ENCODE results near the gene CLCNKB. TPM values are rescaled to one million over a fixed set of nuclear protein-coding genes. Genes with fewer than 3 reads are reported as not detected.
A peak's percentile ranks its signal among the peaks of the same experiment; 100 is the strongest.

The CLCNKB gene
- total and polyA plus RNA-seq, 11 donors: 0.50 to 2.7 (median 1.5) TPM

GRCh38 chr1:16092923-16093511 lies 49.4 kb downstream of the CLCNKB start:
- ATAC-seq: no peak
- H3K4me1 ChIP-seq: peaks cover 0 to 13% (median 8%) of the 10 kb centered on the region in 12 donors
- H3K36me3 ChIP-seq: no peaks in the 10 kb centered on the region
- no peaks in the 10 kb centered on the region for H3K9me3 ChIP-seq
- no peaks in the 10 kb centered on the region for H3K27me3 ChIP-seq
- no peak for DNase-seq
- TF ChIP-seq CTCF (IDR thresholded peaks at IDR 0.05) (no peak), POLR2A (IDR thresholded peaks at IDR 0.05) (no peak)
- H3K4me3 ChIP-seq: no peak overlapping the region
- H3K27ac ChIP-seq: no peak overlapping the region
- intact Hi-C loops (cut with DNase I): loop anchor here in 1 of 10 donors (5.0 kb wide), 1 partner anchor 34 kb away; no protein-coding TSS in a partner anchor
- 91 to 97% (median 95%) methylated on average over 9 of the region's 9 CpGs for WGBS, 4 donors

GRCh38 chr1:16093611-16094010 lies 50.0 kb downstream of the CLCNKB start:
- no peak overlapping the region for H3K4me3 ChIP-seq
- H3K9me3 ChIP-seq: no peaks in the 10 kb centered on the region
- H3K27ac ChIP-seq: no peak overlapping the region
- intact Hi-C loops (cut with DNase I): loop anchor here in 1 of 10 donors (5.0 kb wide), 1 partner anchor 34 kb away; no protein-coding TSS in a partner anchor
- peaks cover 0 to 7% (median 3%) of the 10 kb centered on the region in 12 donors for H3K4me1 ChIP-seq
- no peak for ATAC-seq
- no peaks in the 10 kb centered on the region for H3K27me3 ChIP-seq
- 81 to 85% (median 83%) methylated on average over 9 of the region's 9 CpGs for WGBS, 4 donors
- no peak for DNase-seq
- no peaks in the 10 kb centered on the region for H3K36me3 ChIP-seq
- TF ChIP-seq CTCF (IDR thresholded peaks at IDR 0.05): no peak
- no peak for TF ChIP-seq POLR2A (IDR thresholded peaks at IDR 0.05)

GRCh38 chr1:16094453-16095158 lies 51.0 kb downstream of the CLCNKB start:
- Histone ChIP-seq H3K4me1 (no peaks in the 10 kb centered on the region), H3K27me3 (no peaks in the 10 kb centered on the region), H3K27ac (no peak overlapping the region), H3K36me3 (no peaks in the 10 kb centered on the region), H3K4me3 (no peak overlapping the region), H3K9me3 (no peaks in the 10 kb centered on the region)
- intact Hi-C loops (cut with DNase I): loop anchor here in 1 of 10 donors (5.0 kb wide), 1 partner anchor 33 kb away; no protein-coding TSS in a partner anchor
- ATAC-seq (no peak), DNase-seq (peak in 1 of 5 donors; percentile 13)
- 90 to 95% (median 92%) methylated on average over 20 to 21 of the region's 21 CpGs for WGBS, 4 donors
- TF ChIP-seq CTCF (IDR thresholded peaks at IDR 0.05): no peak
- no peak for TF ChIP-seq POLR2A (IDR thresholded peaks at IDR 0.05)

GRCh38 chr1:16095447-16095846 lies 51.9 kb downstream of the CLCNKB start:
- Histone ChIP-seq H3K36me3 (no peaks in the 10 kb centered on the region), H3K4me3 (no peak overlapping the region), H3K27me3 (no peaks in the 10 kb centered on the region), H3K4me1 (no peaks in the 10 kb centered on the region), H3K9me3 (no peaks in the 10 kb centered on the region), H3K27ac (no peak overlapping the region)
- DNase-seq (peak in 1 of 5 donors; percentile 9), ATAC-seq (no peak)
- TF ChIP-seq POLR2A (IDR thresholded peaks at IDR 0.05): no peak
- no peak for TF ChIP-seq CTCF (IDR thresholded peaks at IDR 0.05)
- intact Hi-C loops (cut with DNase I): no loop called here
- 59 to 65% (median 63%) methylated on average over 7 to 9 of the region's 9 CpGs for WGBS, 4 donors
